A673 (cell line): ENCODE data around the gene ITGB2.

Experiments used
- CTCF ChIP-seq: fragments of 300-800, 200-600 bp; sonication (generic); conservative IDR thresholded peaks from 2 replicates; pipeline ENCODE4 v1.5.1; 2017; ENCODE audit warnings: low read depth, mild to moderate bottlenecking, antibody characterized with exemption, low read length, moderate library complexity, mixed read lengths
- EZH2 ChIP-seq: fragments of 200-600 bp; sonication (generic); IDR thresholded peaks from 2 replicates; pipeline ENCODE4 v1.6.1; 2017; ENCODE audit warnings: borderline replicate concordance, low read depth, mild to moderate bottlenecking, mixed read lengths, antibody characterized with exemption, low read length; ENCODE audit not compliant: poor library complexity, severe bottlenecking

DNA sequence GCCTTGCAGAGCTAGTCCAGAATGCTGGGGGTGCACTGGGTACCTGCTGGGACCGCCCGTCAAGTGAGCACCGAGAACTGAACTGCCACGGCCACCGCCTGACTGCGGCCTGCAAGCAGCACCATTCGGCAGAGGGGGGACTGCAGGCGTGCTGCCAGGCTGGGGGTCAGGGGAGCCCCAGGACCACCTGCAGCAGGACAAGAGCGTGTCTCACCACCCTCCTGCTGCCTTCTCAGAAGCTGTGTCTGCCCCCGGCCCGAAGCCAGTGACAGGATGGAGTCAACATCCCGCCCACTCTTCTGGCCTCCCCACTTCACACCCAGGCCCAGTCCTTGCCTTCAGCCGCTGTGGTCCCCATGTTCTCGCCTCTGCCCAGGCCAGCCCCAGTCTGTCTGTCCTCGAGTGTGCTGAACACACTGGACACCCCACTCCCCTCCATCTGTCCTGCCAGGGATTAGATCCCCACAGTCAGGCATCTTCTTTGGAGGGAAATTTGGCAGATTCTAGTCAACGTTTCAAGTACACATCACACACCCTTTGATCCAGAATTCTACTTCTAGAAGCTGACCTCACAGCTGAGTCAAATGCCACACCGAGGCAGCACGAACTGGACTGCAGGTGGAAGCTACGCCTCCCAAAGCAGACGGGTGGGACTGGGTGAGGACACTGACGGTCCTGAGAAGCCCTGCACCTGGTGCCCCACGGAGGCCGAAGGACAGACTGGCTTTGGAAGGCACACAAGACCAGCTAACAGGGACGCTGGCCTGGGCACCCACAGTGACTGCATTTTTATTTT, 73.2 kb downstream of the ITGB2 start:
- no peak for TF ChIP-seq EZH2
- TF ChIP-seq CTCF, result no peak
